GM12878 (cell line): ENCODE measurements around the gene FASTK. TPM values are rescaled to one million over a fixed set of nuclear protein-coding genes. Genes with fewer than 3 reads are reported as not detected.

Experiments used
- DPF2 ChIP-seq: fragments of 450-650 bp; IDR thresholded peaks from 2 replicates; pipeline ENCODE4 v1.6.1; 2017; ENCODE audit warnings: mild to moderate bottlenecking
- MXI1 ChIP-seq: fragments of 150-350 bp; IDR thresholded peaks from 2 replicates; pipeline ENCODE4 v1.6.1; 2011; ENCODE audit warnings: low read depth, mild to moderate bottlenecking, inconsistent platforms, low read length, improper control_type of control experiment
- POLR2AphosphoS2 ChIP-seq: IDR thresholded peaks from 2 replicates; pipeline ENCODE4 v1.6.1; 2011; ENCODE audit warnings: low read depth, mild to moderate bottlenecking, low read length, improper control_type of control experiment, moderate library complexity
- POLR2AphosphoS5 ChIP-seq: IDR thresholded peaks from 2 replicates; pipeline ENCODE4 v1.6.1; 2011; ENCODE audit warnings: mild to moderate bottlenecking, low read length, inconsistent platforms
- polyA plus RNA-seq, 11 experiments: library from polyadenylated mRNA; depleted of rRNA in 4 of 11; unstranded in 6 of 11; stranded (reverse) in 5 of 11; fragments of >200 nt; fragmentation: Nextera tagmentation in 4 of 11; fragmentation: Illumina TruSeq in 1 of 11; extraction: Ambion mirVana in 4 of 11; extraction: Trizol in 1 of 11; gene quantifications; 1 replicate in 1 of 11; 2 replicates in 10 of 11; pipeline versions ENCODE4 v1.2.1 to v1.2.3, GENCODE V29; 2011 to 2016; ENCODE audit warnings: inconsistent platforms in 2 of 11, missing spikeins in 2 of 11, low read depth in 1 of 11
- total RNA-seq, 4 experiments: library from RNA; depleted of rRNA in 3 of 4; stranded (reverse); fragments of >200 nt in 3 of 4; fragmentation: Illumina TruSeq in 1 of 4; extraction: Trizol in 1 of 4; gene quantifications; 2 replicates each; pipeline versions ENCODE4 v1.2.1 to v1.2.3, GENCODE V29; 2013 to 2021
- TF ChIP-seq, protein P1 (sequence below): fragments of 450-650 bp; formaldehyde crosslinking; IDR thresholded peaks from 2 replicates; pipeline ENCODE4 v1.4.0; 2020; ENCODE audit warnings: mild to moderate bottlenecking, moderate library complexity
- TF ChIP-seq, protein P2 (sequence below): fragments of 450-650 bp; IDR thresholded peaks from 2 replicates; pipeline ENCODE4 v1.6.1; 2016; ENCODE audit warnings: mild to moderate bottlenecking
- TF ChIP-seq, protein P3 (sequence below): IDR thresholded peaks from 2 replicates; pipeline ENCODE4 v1.6.1; 2012; ENCODE audit warnings: mild to moderate bottlenecking, low read depth, low read length

FASTK gene
- total and polyA plus RNA-seq, 10 of the 15 experiments (the other 5 are each of a cell fraction or from before 2014, with no cell fraction given): 0.19 to 102 (median 54.5) TPM

DNA sequence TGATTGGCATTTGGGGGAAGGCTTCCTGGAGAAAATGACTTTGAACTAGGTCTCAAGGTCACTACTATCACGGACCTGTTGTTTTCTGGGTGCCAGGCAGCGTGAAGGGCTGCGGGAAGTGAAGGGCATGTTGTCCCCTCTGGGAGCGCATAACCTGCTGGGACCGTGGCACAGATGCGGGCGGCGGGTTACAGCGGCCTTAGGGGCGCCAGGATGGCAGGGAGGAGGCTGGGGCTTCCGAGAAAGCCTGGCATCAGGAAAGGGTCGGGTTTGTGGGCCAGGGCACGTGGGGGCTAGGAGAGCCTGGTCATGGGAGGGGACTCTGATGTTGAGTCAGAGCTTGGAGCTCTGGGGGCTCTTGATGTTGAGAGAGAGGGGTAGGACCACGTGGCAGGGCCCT is 15.1 kb downstream of the FASTK start (continued):
- TF ChIP-seq, protein P1, sequence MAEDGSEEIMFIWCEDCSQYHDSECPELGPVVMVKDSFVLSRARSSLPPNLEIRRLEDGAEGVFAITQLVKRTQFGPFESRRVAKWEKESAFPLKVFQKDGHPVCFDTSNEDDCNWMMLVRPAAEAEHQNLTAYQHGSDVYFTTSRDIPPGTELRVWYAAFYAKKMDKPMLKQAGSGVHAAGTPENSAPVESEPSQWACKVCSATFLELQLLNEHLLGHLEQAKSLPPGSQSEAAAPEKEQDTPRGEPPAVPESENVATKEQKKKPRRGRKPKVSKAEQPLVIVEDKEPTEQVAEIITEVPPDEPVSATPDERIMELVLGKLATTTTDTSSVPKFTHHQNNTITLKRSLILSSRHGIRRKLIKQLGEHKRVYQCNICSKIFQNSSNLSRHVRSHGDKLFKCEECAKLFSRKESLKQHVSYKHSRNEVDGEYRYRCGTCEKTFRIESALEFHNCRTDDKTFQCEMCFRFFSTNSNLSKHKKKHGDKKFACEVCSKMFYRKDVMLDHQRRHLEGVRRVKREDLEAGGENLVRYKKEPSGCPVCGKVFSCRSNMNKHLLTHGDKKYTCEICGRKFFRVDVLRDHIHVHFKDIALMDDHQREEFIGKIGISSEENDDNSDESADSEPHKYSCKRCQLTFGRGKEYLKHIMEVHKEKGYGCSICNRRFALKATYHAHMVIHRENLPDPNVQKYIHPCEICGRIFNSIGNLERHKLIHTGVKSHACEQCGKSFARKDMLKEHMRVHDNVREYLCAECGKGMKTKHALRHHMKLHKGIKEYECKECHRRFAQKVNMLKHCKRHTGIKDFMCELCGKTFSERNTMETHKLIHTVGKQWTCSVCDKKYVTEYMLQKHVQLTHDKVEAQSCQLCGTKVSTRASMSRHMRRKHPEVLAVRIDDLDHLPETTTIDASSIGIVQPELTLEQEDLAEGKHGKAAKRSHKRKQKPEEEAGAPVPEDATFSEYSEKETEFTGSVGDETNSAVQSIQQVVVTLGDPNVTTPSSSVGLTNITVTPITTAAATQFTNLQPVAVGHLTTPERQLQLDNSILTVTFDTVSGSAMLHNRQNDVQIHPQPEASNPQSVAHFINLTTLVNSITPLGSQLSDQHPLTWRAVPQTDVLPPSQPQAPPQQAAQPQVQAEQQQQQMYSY (CRISPR knock-in tag): no peak
- TF ChIP-seq DPF2 (no peak), POLR2AphosphoS2 (no peak), MXI1 (no peak), POLR2AphosphoS5 (no peak)
- TF ChIP-seq, protein P2, sequence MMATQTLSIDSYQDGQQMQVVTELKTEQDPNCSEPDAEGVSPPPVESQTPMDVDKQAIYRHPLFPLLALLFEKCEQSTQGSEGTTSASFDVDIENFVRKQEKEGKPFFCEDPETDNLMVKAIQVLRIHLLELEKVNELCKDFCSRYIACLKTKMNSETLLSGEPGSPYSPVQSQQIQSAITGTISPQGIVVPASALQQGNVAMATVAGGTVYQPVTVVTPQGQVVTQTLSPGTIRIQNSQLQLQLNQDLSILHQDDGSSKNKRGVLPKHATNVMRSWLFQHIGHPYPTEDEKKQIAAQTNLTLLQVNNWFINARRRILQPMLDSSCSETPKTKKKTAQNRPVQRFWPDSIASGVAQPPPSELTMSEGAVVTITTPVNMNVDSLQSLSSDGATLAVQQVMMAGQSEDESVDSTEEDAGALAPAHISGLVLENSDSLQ: no peak
- TF ChIP-seq, protein P3, sequence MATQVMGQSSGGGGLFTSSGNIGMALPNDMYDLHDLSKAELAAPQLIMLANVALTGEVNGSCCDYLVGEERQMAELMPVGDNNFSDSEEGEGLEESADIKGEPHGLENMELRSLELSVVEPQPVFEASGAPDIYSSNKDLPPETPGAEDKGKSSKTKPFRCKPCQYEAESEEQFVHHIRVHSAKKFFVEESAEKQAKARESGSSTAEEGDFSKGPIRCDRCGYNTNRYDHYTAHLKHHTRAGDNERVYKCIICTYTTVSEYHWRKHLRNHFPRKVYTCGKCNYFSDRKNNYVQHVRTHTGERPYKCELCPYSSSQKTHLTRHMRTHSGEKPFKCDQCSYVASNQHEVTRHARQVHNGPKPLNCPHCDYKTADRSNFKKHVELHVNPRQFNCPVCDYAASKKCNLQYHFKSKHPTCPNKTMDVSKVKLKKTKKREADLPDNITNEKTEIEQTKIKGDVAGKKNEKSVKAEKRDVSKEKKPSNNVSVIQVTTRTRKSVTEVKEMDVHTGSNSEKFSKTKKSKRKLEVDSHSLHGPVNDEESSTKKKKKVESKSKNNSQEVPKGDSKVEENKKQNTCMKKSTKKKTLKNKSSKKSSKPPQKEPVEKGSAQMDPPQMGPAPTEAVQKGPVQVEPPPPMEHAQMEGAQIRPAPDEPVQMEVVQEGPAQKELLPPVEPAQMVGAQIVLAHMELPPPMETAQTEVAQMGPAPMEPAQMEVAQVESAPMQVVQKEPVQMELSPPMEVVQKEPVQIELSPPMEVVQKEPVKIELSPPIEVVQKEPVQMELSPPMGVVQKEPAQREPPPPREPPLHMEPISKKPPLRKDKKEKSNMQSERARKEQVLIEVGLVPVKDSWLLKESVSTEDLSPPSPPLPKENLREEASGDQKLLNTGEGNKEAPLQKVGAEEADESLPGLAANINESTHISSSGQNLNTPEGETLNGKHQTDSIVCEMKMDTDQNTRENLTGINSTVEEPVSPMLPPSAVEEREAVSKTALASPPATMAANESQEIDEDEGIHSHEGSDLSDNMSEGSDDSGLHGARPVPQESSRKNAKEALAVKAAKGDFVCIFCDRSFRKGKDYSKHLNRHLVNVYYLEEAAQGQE: no peak
- TF ChIP-seq, all 136 proteins: peak for 0
